Ovary (tissue), 3 donors: ENCODE data around the gene MELTF.

Source experiments
- CTCF ChIP-seq, 3 donors: fragments of 450-650 bp in 2 of 3; fragments of 200-600 bp in 1 of 3; IDR thresholded peaks; one replicate each; pipeline versions ENCODE4 v1.5.1 to v1.8.0; 2016 to 2022; ENCODE audit warnings: antibody characterized with exemption in 3 of 3, mild to moderate bottlenecking in 1 of 3
- EP300 ChIP-seq: sonication (generic); formaldehyde crosslinking; IDR thresholded peaks from one replicate; pipeline ENCODE4 v1.6.1; 2017; ENCODE audit warnings: antibody characterized with exemption
- donor health status: DM: no; HTN: no; CAD: no.

- TF ChIP-seq CTCF (IDR thresholded peaks at IDR 0.05) (no peak), EP300 (no peak)
These were observed 54.3 kb downstream of the MELTF start for GRCh38 chr3:196975349-196975748.
